Lower leg skin (tissue), 4 donors: ENCODE data around the gene NOVA2. TPM values are rescaled to one million over a fixed set of nuclear protein-coding genes. Genes with fewer than 3 reads are reported as not detected.

Experiments
- DNase-seq, 2 donors: peaks; one replicate each; pipeline ENCODE4 v3.0.0-alpha.2; 2019; ENCODE audit warnings: low spot score in 2 of 2
- H3K4me3 ChIP-seq: fragments of 200-600 bp; sonication (generic); 2 replicates; pipeline ENCODE4 v1.5.1; 2017; ENCODE audit warnings: mild to moderate bottlenecking, low read depth; ENCODE audit not compliant: poor library complexity, severe bottlenecking
- POLR2A ChIP-seq, 2 donors: fragments of 450-650 bp; IDR thresholded peaks; one replicate each; pipeline ENCODE4 v1.6.1; 2016 to 2017; ENCODE audit warnings: antibody characterized with exemption in 2 of 2, mild to moderate bottlenecking in 1 of 2, moderate library complexity in 1 of 2
- WGBS, 2 donors: methylation state at CpG; one replicate each; pipeline ENCODE4 v1.1.5; 2018; 5-methylcytosine and 5-hydroxymethylcytosine counted together
- intact Hi-C: fragments of 100-400 bp; cut with DNase I; formaldehyde crosslinking; loops from one replicate; pipeline ENCODE4 v1.15.0; 2023; ENCODE audit warnings: low total_unique reads
- total RNA-seq, 4 donors: library from RNA; depleted of rRNA; stranded (reverse); fragments of >200 nt; gene quantifications; one replicate each; pipeline ENCODE4 v1.1.0, GENCODE V29; 2016
- TF ChIP-seq, protein P1 (sequence below), 3 donors: fragments of 450-650 bp; IDR thresholded peaks; one replicate each; pipeline ENCODE4 v1.5.1; 2016; ENCODE audit warnings: antibody characterized with exemption in 3 of 3, mild to moderate bottlenecking in 3 of 3, moderate library complexity in 2 of 3

Gene NOVA2
- total RNA-seq, 4 donors from 2014 or later, result 0.25 to 0.91 (median 0.66) TPM

GRCh38 chr19:45887200-45887710 is 86.4 kb downstream of the NOVA2 start:
- no peak for DNase-seq
- H3K4me3 ChIP-seq, result peak overlapping the region; percentile 19
- intact Hi-C loops, result no loop called here
- WGBS, 2 donors, result 35 to 45% methylated on average over 10 of the region's 10 CpGs
- TF ChIP-seq, protein P1, sequence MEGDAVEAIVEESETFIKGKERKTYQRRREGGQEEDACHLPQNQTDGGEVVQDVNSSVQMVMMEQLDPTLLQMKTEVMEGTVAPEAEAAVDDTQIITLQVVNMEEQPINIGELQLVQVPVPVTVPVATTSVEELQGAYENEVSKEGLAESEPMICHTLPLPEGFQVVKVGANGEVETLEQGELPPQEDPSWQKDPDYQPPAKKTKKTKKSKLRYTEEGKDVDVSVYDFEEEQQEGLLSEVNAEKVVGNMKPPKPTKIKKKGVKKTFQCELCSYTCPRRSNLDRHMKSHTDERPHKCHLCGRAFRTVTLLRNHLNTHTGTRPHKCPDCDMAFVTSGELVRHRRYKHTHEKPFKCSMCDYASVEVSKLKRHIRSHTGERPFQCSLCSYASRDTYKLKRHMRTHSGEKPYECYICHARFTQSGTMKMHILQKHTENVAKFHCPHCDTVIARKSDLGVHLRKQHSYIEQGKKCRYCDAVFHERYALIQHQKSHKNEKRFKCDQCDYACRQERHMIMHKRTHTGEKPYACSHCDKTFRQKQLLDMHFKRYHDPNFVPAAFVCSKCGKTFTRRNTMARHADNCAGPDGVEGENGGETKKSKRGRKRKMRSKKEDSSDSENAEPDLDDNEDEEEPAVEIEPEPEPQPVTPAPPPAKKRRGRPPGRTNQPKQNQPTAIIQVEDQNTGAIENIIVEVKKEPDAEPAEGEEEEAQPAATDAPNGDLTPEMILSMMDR (IDR thresholded peaks at IDR 0.05), result no peak
- no peak for TF ChIP-seq POLR2A (IDR thresholded peaks at IDR 0.05)

DNA sequence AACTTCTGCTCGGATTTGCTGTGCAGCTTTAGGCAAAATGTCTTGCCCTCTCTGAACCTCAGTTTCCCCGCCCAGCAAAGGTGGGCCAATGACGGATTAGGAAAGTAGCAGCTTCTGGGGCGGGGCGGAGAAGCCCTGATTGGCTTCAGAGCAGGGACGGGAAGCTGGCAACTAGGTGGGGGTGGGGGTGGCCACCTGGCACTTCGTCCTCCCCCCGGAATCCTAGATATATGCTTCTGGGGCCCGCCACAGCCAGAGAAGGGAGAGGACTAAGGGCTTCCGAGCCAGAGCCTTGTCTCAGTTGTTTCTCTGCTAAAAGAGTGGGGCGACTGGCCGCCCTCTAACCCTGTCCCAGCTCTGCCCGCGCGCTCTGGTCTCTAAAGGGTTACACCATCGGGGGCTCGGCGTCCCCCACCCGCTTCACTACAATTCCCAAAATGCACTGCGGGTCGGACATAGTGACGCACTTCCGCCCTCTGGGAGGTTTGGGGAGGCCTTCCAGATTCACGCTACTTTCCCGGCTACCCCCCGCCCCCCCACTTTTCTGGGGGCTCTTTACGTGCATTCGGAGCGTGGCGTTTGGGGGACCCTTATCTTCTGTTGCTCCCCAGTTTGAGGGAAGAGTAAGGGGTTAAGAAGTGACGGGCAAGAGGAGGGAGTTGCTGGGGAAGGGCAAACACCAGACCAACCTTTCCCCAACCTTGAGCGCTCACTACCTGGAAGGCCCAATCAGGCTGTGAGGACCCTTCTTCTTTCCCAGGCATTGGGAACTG is 87.1 kb downstream of the NOVA2 start:
- DNase-seq, result peak; percentile 89 to 98
- 1 to 2% methylated on average over 32 of the region's 32 CpGs for WGBS, 2 donors
- TF ChIP-seq POLR2A (IDR thresholded peaks at IDR 0.05), result no peak
- TF ChIP-seq, protein P1 (IDR thresholded peaks at IDR 0.05), result no peak
- H3K4me3 ChIP-seq, result peak overlapping the region; percentile 51
- intact Hi-C loops, result no loop called here

- peak within 1 kb of the TSS; percentile 51 for H3K4me3 ChIP-seq
- WGBS, 2 donors, result 1% methylated on average over 60 to 64 of the region's 107 CpGs
- intact Hi-C loops, result no loop called here
- DNase-seq, result peak; percentile 91 to 99
- no peak for TF ChIP-seq POLR2A (IDR thresholded peaks at IDR 0.05)
- TF ChIP-seq, protein P1 (IDR thresholded peaks at IDR 0.05), result no peak
Measured at GRCh38 chr19:45885556-45886426, 87.9 kb downstream of the NOVA2 start, which contains the start of gene IRF2BP1. Gene IRF2BP1 (minus strand): TSS chr19:45886141. CDS start chr19:45885774, 367 bp downstream.

DNA sequence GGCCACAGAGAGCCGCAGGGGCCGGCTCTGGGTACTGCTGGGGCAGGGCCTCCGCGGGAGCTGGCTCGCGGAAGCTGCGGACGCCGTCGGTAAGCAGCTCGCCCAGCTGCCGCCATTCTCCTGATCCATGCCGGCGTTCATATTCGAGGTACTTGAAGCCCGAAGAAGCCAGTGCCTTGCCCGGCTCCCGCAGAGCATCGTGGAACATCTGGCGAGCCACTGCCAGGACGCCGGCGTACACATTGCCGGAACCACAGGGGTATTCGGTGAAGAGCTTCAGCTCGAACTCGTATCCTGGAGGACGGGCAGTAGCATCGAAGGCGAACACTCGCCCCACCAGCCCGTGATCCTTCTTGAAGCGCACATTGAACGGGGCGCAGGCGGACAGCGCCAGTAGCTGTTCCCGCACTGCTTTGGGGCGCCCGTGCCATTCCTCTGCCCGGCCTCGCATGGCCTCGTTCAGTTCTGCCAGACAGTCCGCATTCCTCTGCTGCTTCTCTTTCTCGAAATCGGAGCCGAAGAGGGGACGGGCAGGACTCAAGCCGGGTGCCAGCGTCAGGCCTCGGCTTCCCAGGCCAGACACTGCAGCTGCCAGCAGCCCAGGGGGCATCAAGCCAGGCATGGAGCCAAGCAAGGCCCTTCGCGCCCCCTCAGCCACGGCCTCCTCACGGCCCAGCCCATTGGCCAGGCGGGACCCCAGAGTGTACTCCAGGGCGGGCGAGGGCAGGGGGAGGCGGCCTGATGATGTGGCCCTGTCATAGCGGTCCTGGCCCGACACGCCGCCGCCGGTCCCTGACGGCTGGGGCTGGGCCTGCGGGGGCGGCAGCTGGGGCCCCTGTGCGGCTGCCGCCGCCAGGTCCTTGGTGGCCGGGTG is 88.7 kb downstream of the NOVA2 start:
- 65 to 74% methylated on average over 50 to 61 of the region's 72 CpGs for WGBS, 2 donors
- intact Hi-C loops, result no loop called here
- DNase-seq, result no peak
- H3K4me3 ChIP-seq, result peak overlapping the region; percentile 51
- TF ChIP-seq, protein P1 (IDR thresholded peaks at IDR 0.05), result no peak
- TF ChIP-seq POLR2A (IDR thresholded peaks at IDR 0.05), result no peak
